Adrenal gland (tissue), 5 donors: ENCODE data around the gene CTAGE4.
"Not testable (repeated sequence)": the region's sequence is repeated elsewhere in the genome, so short reads cannot be mapped to it uniquely, and the experiment has no call there.

ENCODE experiments used
- CTCF ChIP-seq, 6 experiments: fragments of 450-650 bp in 4 of 6; fragments of 200-600 bp in 2 of 6; sonication (generic) in 1 of 6; IDR thresholded peaks; 1 replicate in 5 of 6; 2 replicates in 1 of 6; pipeline versions ENCODE4 v1.5.1 to v1.8.0; 2016 to 2021; ENCODE audit warnings: antibody characterized with exemption in 6 of 6, mild to moderate bottlenecking in 2 of 6, moderate library complexity in 1 of 6
- POLR2A ChIP-seq, 2 donors: fragments of 450-650 bp; IDR thresholded peaks; one replicate each; pipeline ENCODE4 v1.6.1; 2017; ENCODE audit warnings: antibody characterized with exemption in 2 of 2, mild to moderate bottlenecking in 2 of 2, moderate library complexity in 1 of 2
- donor health status: DM: no; HTN: no; CAD: no.

GRCh38 chr7:144188578-144189171, 5.4 kb downstream of the CTAGE4 start:
- TF ChIP-seq CTCF, POLR2A (IDR thresholded peaks at IDR 0.05): not testable (repeated sequence)
